ENCODE measurements around the gene SBNO1.
"Not testable (repeated sequence)": the region's sequence is repeated elsewhere in the genome, so short reads cannot be mapped to it uniquely, and the experiment has no call there.

Gene SBNO1

GRCh38 chr12:123251403-123252076 is 113.1 kb downstream of the SBNO1 start:
- Histone ChIP-seq H3K4me2 (ENCODE audit: low read depth, low read length, poor library complexity, severe bottlenecking) (no peak overlapping the region), H3K4me3 (ENCODE audit: insufficient read depth, low read length, poor library complexity, severe bottlenecking) (no peak overlapping the region), H3K27me3 (ENCODE audit: low read length) (no peaks in the 10 kb centered on the region), H3K79me2 (ENCODE audit: insufficient read depth, low read length) (peaks cover 59% of the 10 kb centered on the region), H3K27ac (ENCODE audit: low read depth, low read length) (no peak overlapping the region), H3K36me3 (ENCODE audit: low read length) (peaks cover 4% of the 10 kb centered on the region; the same call in 1 of the 2 replicates), H3K9me3 (ENCODE audit: insufficient read depth, low read length) (no peaks in the 10 kb centered on the region), H4K20me1 (ENCODE audit: low read depth, low read length) (no peaks in the 10 kb centered on the region; the same call in 1 of the 2 replicates), H3K9me2 (replicated peaks; ENCODE audit: insufficient read depth, low read length) (no peaks in the 10 kb centered on the region), H2AFZ (ENCODE audit: low read depth, low read length, severe bottlenecking) (no peak overlapping the region), H3F3A (ENCODE audit: insufficient read depth) (peaks cover under 1% of the 10 kb centered on the region; the same call in 1 of the 2 replicates), H3K9ac (ENCODE audit: low read length) (no peak overlapping the region)
- no peak for TF ChIP-seq EZH2phosphoT487 (conservative IDR thresholded peaks at IDR 0.05; ENCODE audit: low read length)
- no peak for TF ChIP-seq CTCF (IDR thresholded peaks at IDR 0.05; ENCODE audit: insufficient read depth, low read length, poor library complexity, severe bottlenecking)

GRCh38 chr12:123250471-123251383 is 113.9 kb downstream of the SBNO1 start:
- Histone ChIP-seq H3K36me3 (ENCODE audit: low read length) (no peaks in the 10 kb centered on the region; the same call in 1 of the 2 replicates), H3K4me2 (ENCODE audit: low read depth, low read length, poor library complexity, severe bottlenecking) (no peak overlapping the region), H3K79me2 (ENCODE audit: insufficient read depth, low read length) (peaks cover 66% of the 10 kb centered on the region), H3F3A (ENCODE audit: insufficient read depth) (no peaks in the 10 kb centered on the region), H3K4me3 (ENCODE audit: insufficient read depth, low read length, poor library complexity, severe bottlenecking) (no peak overlapping the region), H3K9me3 (ENCODE audit: insufficient read depth, low read length) (no peaks in the 10 kb centered on the region), H3K9ac (ENCODE audit: low read length) (no peak overlapping the region), H2AFZ (ENCODE audit: low read depth, low read length, severe bottlenecking) (no peak overlapping the region), H3K27me3 (ENCODE audit: low read length) (no peaks in the 10 kb centered on the region), H3K27ac (ENCODE audit: low read depth, low read length) (no peak overlapping the region), H4K20me1 (ENCODE audit: low read depth, low read length) (no peaks in the 10 kb centered on the region; the same call in 1 of the 2 replicates), H3K9me2 (replicated peaks; ENCODE audit: insufficient read depth, low read length) (no peaks in the 10 kb centered on the region)
- TF ChIP-seq EZH2phosphoT487 (conservative IDR thresholded peaks at IDR 0.05; ENCODE audit: low read length) (no peak), CTCF (IDR thresholded peaks at IDR 0.05; ENCODE audit: insufficient read depth, low read length, poor library complexity, severe bottlenecking) (no peak)

GRCh38 chr12:123248996-123249741 is 115.5 kb downstream of the SBNO1 start:
- H3K27ac ChIP-seq (ENCODE audit: low read depth, low read length); H3K9me2 ChIP-seq (replicated peaks; ENCODE audit: insufficient read depth, low read length); H3K9ac ChIP-seq (ENCODE audit: low read length); H3K9me3 ChIP-seq (ENCODE audit: insufficient read depth, low read length); H3K4me3 ChIP-seq (ENCODE audit: insufficient read depth, low read length, poor library complexity, severe bottlenecking); H3K4me2 ChIP-seq (ENCODE audit: low read depth, low read length, poor library complexity, severe bottlenecking); H4K20me1 ChIP-seq (ENCODE audit: low read depth, low read length); H2AFZ ChIP-seq (ENCODE audit: low read depth, low read length, severe bottlenecking); H3F3A ChIP-seq (ENCODE audit: insufficient read depth); H3K36me3 ChIP-seq (ENCODE audit: low read length); H3K27me3 ChIP-seq (ENCODE audit: low read length): not testable (repeated sequence)
- H3K79me2 ChIP-seq (ENCODE audit: insufficient read depth, low read length) = peaks cover 80% of the 10 kb centered on the region

GRCh38 chr12:123248129-123248528 is 116.5 kb downstream of the SBNO1 start:
- not testable (repeated sequence) for H3F3A ChIP-seq (ENCODE audit: insufficient read depth); H3K36me3 ChIP-seq (ENCODE audit: low read length); H3K27me3 ChIP-seq (ENCODE audit: low read length); H3K9ac ChIP-seq (ENCODE audit: low read length); H3K4me2 ChIP-seq (ENCODE audit: low read depth, low read length, poor library complexity, severe bottlenecking); H3K4me3 ChIP-seq (ENCODE audit: insufficient read depth, low read length, poor library complexity, severe bottlenecking); H3K9me3 ChIP-seq (ENCODE audit: insufficient read depth, low read length); H3K27ac ChIP-seq (ENCODE audit: low read depth, low read length); H2AFZ ChIP-seq (ENCODE audit: low read depth, low read length, severe bottlenecking); H3K9me2 ChIP-seq (replicated peaks; ENCODE audit: insufficient read depth, low read length); H4K20me1 ChIP-seq (ENCODE audit: low read depth, low read length)
- peaks cover 81% of the 10 kb centered on the region for H3K79me2 ChIP-seq (ENCODE audit: insufficient read depth, low read length)
